Measurements from ENCODE around the gene ZGLP1. TPM values are rescaled to one million over a fixed set of nuclear protein-coding genes. Genes with fewer than 3 reads are reported as not detected.

Gene ZGLP1
- total RNA-seq, 1 donor from 2014 or later, result 2.3 TPM

DNA sequence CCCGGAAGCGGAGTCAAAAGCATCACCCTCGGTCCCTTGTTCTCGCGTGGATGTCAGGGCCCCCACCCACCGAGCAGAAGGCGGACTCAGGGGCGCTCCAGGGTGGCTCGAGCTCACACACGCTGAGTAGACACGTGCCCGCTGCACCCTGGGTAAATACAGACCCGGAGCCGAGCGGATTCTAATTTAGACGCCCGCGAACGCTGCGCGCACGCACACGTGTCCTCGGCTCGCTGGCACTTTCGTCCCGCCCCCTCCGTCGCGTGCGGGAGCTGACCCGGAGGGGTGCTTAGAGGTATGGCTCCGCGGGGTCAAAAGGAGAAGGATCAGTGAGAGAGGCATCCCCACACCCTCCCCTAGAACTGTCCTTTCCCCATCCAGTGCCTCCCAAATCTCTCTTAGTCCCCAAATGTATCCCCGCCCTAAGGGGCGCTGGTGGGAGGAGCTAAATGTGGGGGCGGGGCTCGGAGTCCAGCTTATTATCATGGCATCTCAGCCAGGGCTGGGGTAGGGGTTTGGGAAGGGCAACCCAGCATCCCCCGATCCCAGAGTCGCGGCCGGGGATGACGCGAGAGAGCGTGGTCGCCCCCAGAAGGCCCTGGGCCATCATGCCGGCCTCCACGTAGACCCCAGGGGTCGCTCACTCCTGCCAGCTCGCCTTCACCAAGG, 20.3 kb downstream of the ZGLP1 start:
- no peak for DNase-seq (ENCODE audit: low read depth)
- Histone ChIP-seq H3K4me3 (ENCODE audit: low read depth, low read length) (peak overlapping the region; percentile 14), H3K27me3 (ENCODE audit: control insufficient read depth, insufficient read depth, low read length) (peaks cover 74% of the 10 kb centered on the region), H3K36me3 (ENCODE audit: control insufficient read depth, insufficient read depth, low read length) (no peaks in the 10 kb centered on the region)
- TF ChIP-seq, protein P1, sequence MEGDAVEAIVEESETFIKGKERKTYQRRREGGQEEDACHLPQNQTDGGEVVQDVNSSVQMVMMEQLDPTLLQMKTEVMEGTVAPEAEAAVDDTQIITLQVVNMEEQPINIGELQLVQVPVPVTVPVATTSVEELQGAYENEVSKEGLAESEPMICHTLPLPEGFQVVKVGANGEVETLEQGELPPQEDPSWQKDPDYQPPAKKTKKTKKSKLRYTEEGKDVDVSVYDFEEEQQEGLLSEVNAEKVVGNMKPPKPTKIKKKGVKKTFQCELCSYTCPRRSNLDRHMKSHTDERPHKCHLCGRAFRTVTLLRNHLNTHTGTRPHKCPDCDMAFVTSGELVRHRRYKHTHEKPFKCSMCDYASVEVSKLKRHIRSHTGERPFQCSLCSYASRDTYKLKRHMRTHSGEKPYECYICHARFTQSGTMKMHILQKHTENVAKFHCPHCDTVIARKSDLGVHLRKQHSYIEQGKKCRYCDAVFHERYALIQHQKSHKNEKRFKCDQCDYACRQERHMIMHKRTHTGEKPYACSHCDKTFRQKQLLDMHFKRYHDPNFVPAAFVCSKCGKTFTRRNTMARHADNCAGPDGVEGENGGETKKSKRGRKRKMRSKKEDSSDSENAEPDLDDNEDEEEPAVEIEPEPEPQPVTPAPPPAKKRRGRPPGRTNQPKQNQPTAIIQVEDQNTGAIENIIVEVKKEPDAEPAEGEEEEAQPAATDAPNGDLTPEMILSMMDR (IDR thresholded peaks at IDR 0.05; ENCODE audit: insufficient read depth, low read length, poor library complexity, severe bottlenecking), result no peak

DNA sequence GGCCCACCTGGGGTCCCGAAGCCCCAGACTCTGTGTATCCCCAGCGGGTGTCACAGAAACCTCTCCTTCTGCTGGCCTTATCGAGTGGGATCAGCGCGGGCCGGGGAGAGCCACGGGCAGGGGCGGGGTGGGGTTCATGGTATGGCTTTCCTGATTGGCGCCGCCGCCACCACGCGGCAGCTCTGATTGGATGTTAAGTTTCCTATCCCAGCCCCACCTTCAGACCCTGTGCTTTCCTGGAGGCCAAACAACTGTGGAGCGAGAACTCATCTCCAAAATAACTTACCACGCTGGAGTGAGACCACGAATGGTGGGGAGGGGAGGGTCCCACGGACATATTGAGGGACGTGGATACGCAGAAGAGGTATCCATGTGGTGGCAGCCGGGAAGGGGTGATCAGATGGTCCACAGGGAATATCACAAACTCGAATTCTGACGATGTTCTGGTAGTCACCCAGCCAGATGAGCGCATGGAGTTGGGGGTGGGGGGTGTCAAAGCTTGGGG, 20.9 kb downstream of the ZGLP1 start:
- DNase-seq (ENCODE audit: low read depth), result no peak
- H3K4me3 ChIP-seq (ENCODE audit: low read depth, low read length), result no peak overlapping the region
- H3K36me3 ChIP-seq (ENCODE audit: control insufficient read depth, insufficient read depth, low read length), result no peaks in the 10 kb centered on the region
- TF ChIP-seq, protein P1 (IDR thresholded peaks at IDR 0.05; ENCODE audit: insufficient read depth, low read length, poor library complexity, severe bottlenecking), result no peak
- H3K27me3 ChIP-seq (ENCODE audit: control insufficient read depth, insufficient read depth, low read length), result peaks cover 68% of the 10 kb centered on the region

DNA sequence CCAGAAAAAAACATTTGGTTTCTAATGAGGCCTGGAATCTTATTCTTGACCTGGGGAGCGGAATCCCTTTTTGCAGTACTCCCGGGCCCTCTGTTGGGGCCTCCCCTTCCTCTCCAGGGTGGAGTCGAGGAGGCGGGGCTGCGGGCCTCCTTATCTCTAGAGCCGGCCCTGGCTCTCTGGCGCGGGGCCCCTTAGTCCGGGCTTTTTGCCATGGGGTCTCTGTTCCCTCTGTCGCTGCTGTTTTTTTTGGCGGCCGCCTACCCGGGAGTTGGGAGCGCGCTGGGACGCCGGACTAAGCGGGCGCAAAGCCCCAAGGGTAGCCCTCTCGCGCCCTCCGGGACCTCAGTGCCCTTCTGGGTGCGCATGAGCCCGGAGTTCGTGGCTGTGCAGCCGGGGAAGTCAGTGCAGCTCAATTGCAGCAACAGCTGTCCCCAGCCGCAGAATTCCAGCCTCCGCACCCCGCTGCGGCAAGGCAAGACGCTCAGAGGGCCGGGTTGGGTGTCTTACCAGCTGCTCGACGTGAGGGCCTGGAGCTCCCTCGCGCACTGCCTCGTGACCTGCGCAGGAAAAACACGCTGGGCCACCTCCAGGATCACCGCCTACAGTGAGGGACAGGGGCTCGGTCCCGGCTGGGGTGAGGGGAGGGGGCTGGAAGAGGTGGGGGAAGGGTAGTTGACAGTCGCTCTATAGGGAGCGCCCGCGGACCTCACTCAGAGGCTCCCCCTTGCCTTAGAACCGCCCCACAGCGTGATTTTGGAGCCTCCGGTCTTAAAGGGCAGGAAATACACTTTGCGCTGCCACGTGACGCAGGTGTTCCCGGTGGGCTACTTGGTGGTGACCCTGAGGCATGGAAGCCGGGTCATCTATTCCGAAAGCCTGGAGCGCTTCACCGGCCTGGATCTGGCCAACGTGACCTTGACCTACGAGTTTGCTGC, 22.5 kb downstream of the ZGLP1 start, which contains the start of gene ICAM4:
Gene ICAM4, plus strand, starts transcription at position 153 of the 935 bp plus-strand sequence. Its CDS starts 58 bp downstream, at position 211.
- no peak within 1 kb of the TSS for H3K4me3 ChIP-seq (ENCODE audit: low read depth, low read length)

DNA sequence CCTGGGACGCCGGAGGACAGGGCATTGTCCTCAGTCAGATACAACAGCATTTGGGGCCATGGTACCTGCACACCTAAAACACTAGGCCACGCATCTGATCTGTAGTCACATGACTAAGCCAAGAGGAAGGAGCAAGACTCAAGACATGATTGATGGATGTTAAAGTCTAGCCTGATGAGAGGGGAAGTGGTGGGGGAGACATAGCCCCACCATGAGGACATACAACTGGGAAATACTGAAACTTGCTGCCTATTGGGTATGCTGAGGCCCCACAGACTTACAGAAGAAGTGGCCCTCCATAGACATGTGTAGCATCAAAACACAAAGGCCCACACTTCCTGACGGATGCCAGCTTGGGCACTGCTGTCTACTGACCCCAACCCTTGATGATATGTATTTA, 24.2 kb downstream of the ZGLP1 start:
- H3K4me3 ChIP-seq (ENCODE audit: low read depth, low read length), result no peak overlapping the region
- peaks cover 35% of the 10 kb centered on the region for H3K27me3 ChIP-seq (ENCODE audit: control insufficient read depth, insufficient read depth, low read length)
- H3K36me3 ChIP-seq (ENCODE audit: control insufficient read depth, insufficient read depth, low read length), result no peaks in the 10 kb centered on the region
- no peak for DNase-seq (ENCODE audit: low read depth)
- TF ChIP-seq, protein P1 (IDR thresholded peaks at IDR 0.05; ENCODE audit: insufficient read depth, low read length, poor library complexity, severe bottlenecking), result no peak

More for the DNA sequence above, 22.5 kb downstream of the ZGLP1 start, which contains the start of gene ICAM4:
- TF ChIP-seq, protein P1 (IDR thresholded peaks at IDR 0.05; ENCODE audit: insufficient read depth, low read length, poor library complexity, severe bottlenecking), result no peak
- no peak for DNase-seq (ENCODE audit: low read depth)
- H3K36me3 ChIP-seq (ENCODE audit: control insufficient read depth, insufficient read depth, low read length), result no peaks in the 10 kb centered on the region
- peaks cover 52% of the 10 kb centered on the region for H3K27me3 ChIP-seq (ENCODE audit: control insufficient read depth, insufficient read depth, low read length)

DNA sequence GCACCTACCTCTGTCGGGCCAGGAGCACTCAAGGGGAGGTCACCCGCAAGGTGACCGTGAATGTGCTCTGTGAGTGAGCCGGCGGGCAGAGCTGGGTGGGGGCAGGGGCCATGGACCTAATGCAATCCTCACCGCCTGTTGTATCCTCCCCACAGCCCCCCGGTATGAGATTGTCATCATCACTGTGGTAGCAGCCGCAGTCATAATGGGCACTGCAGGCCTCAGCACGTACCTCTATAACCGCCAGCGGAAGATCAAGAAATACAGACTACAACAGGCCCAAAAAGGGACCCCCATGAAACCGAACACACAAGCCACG, 24.7 kb downstream of the ZGLP1 start:
- H3K4me3 ChIP-seq (ENCODE audit: low read depth, low read length), result no peak overlapping the region

More for the DNA sequence above, 24.7 kb downstream of the ZGLP1 start:
- Histone ChIP-seq H3K27me3 (ENCODE audit: control insufficient read depth, insufficient read depth, low read length) (peaks cover 31% of the 10 kb centered on the region), H3K36me3 (ENCODE audit: control insufficient read depth, insufficient read depth, low read length) (no peaks in the 10 kb centered on the region)
- no peak for DNase-seq (ENCODE audit: low read depth)
- TF ChIP-seq, protein P1 (IDR thresholded peaks at IDR 0.05; ENCODE audit: insufficient read depth, low read length, poor library complexity, severe bottlenecking), result no peak

Measured in kidney epithelial cell (primary cell).